B cell (primary cell): ENCODE results near the gene TERB1. TPM values are rescaled to one million over a fixed set of nuclear protein-coding genes. Genes with fewer than 3 reads are reported as not detected.
A peak's percentile ranks its signal among the peaks of the same experiment; 100 is the strongest.

ENCODE experiments used
- ATAC-seq: fragments of 200-7000 bp; cut with Tn5 transposase; one replicate; pipeline ENCODE4 v1.10.0; 2021; ENCODE audit warnings: low read depth, mild to moderate bottlenecking, moderate number of reproducible peaks, moderate library complexity
- CTCF ChIA-PET: fragments of 350-600 bp; sonication (Branson Sonifier 250); formaldehyde crosslinking; loops from one replicate; lab custom pipeline; 2021; ENCODE audit warnings: antibody characterized with exemption, inconsistent platforms; lab: Charles Lee
- POLR2A ChIA-PET: fragments of 350-600 bp; sonication (Branson Sonifier 250); formaldehyde crosslinking; loops from one replicate; lab custom pipeline; 2021; ENCODE audit warnings: antibody characterized with exemption; lab: Charles Lee
- DNase-seq: peaks from one replicate; pipeline ENCODE4 v3.0.0; 2013
- H2AFZ ChIP-seq: 2 replicates; pipeline ENCODE4 v1.6.1; 2012; ENCODE audit warnings: mild to moderate bottlenecking, low read depth, low read length; ENCODE audit not compliant: insufficient read depth, poor library complexity, severe bottlenecking
- H3K27ac ChIP-seq, 2 donors: 1 replicate in 1 of 2; 2 replicates in 1 of 2; pipeline ENCODE4 v1.5.1; 2012 to 2013; ENCODE audit warnings: low read length in 2 of 2, mild to moderate bottlenecking in 2 of 2, moderate library complexity in 1 of 2
- H3K27me3 ChIP-seq, 4 experiments: fragments of 200-600 bp in 1 of 4; sonication (generic) in 1 of 4; replicated peaks in 1 of 4; 1 replicate in 2 of 4; 2 replicates in 2 of 4; pipeline versions ENCODE4 v1.6.1 to v1.7.0; 2013 to 2016; ENCODE audit warnings: low read length in 3 of 4, mild to moderate bottlenecking in 2 of 4, mixed read lengths in 1 of 4, moderate library complexity in 1 of 4; ENCODE audit not compliant: insufficient read depth in 4 of 4, control insufficient read depth in 3 of 4; ENCODE audit errors: control extremely low read depth in 1 of 4
- H3K36me3 ChIP-seq, 2 experiments: replicated peaks in 1 of 2; 1 replicate in 1 of 2; 2 replicates in 1 of 2; pipeline versions ENCODE4 v1.6.1 to v1.7.1; 2013; ENCODE audit warnings: low read length in 1 of 2; ENCODE audit not compliant: insufficient read depth in 2 of 2, control insufficient read depth in 1 of 2; ENCODE audit errors: control extremely low read depth in 1 of 2, extremely low read depth in 1 of 2
- H3K4me1 ChIP-seq, 2 donors: fragments of 200-600 bp in 1 of 2; sonication (generic) in 1 of 2; 1 replicate in 1 of 2; 2 replicates in 1 of 2; pipeline versions ENCODE4 v1.5.1 to v1.6.1; 2013 to 2017; ENCODE audit warnings: low read length in 2 of 2; ENCODE audit not compliant: control insufficient read depth in 2 of 2, insufficient read depth in 2 of 2
- H3K4me2 ChIP-seq: replicated peaks from 2 replicates; pipeline ENCODE3; 2012; ENCODE audit warnings: mild to moderate bottlenecking, low read depth, low read length; ENCODE audit not compliant: poor library complexity, severe bottlenecking
- H3K4me3 ChIP-seq, 5 experiments: fragments of 200-600 bp in 1 of 5; sonication (generic) in 1 of 5; 1 replicate in 3 of 5; 2 replicates in 2 of 5; pipeline versions ENCODE4 v1.5.1 to v1.7.0; 2011 to 2016; ENCODE audit warnings: low read length in 4 of 5, mild to moderate bottlenecking in 4 of 5, low read depth in 2 of 5, control low read depth in 1 of 5, moderate library complexity in 1 of 5; ENCODE audit not compliant: insufficient read depth in 1 of 5; ENCODE audit errors: control extremely low read depth in 1 of 5, extremely low read depth in 1 of 5
- H3K79me2 ChIP-seq: fragments of 200-600 bp; sonication (generic); one replicate; pipeline ENCODE4 v1.6.0; 2016; ENCODE audit warnings: low read length; ENCODE audit not compliant: control insufficient read depth, insufficient read depth
- H3K9ac ChIP-seq: fragments of 200-600 bp; sonication (generic); 2 replicates; pipeline ENCODE4 v1.6.1; 2017; ENCODE audit warnings: mild to moderate bottlenecking, low read length, moderate library complexity
- H3K9me3 ChIP-seq, 3 donors: one replicate each; pipeline versions ENCODE4 v1.6.1 to v1.7.1; 2013; ENCODE audit warnings: low read length in 2 of 3; ENCODE audit not compliant: control insufficient read depth in 2 of 3, insufficient read depth in 1 of 3; ENCODE audit errors: control extremely low read depth in 1 of 3
- H4K20me1 ChIP-seq: 2 replicates; pipeline ENCODE4 v1.6.0; 2012; ENCODE audit warnings: mild to moderate bottlenecking, low read length; ENCODE audit not compliant: insufficient read depth, control insufficient read depth, poor library complexity, severe bottlenecking
- H3K27ac Mint-ChIP-seq: one replicate; pipeline ENCODE4 v1.8.0; 2021; ENCODE audit warnings: mixed read lengths
- H3K27me3 Mint-ChIP-seq: one replicate; pipeline ENCODE4 v1.8.0; 2021; ENCODE audit warnings: mixed read lengths
- H3K4me1 Mint-ChIP-seq: one replicate; pipeline ENCODE4 v1.8.0; 2021; ENCODE audit warnings: mixed read lengths
- H3K4me3 Mint-ChIP-seq: one replicate; pipeline ENCODE4 v1.8.0; 2021; ENCODE audit warnings: mixed read lengths
- H3K9me3 Mint-ChIP-seq: one replicate; pipeline ENCODE4 v1.8.0; 2022; ENCODE audit warnings: mixed read lengths; ENCODE audit not compliant: insufficient read depth
- CTCF ChIP-seq: fragments of 200-600 bp; IDR thresholded peaks from one replicate; pipeline ENCODE4 v1.8.0; 2022; ENCODE audit warnings: antibody characterized with exemption, mild to moderate bottlenecking
- EZH2 ChIP-seq: IDR thresholded peaks from 2 replicates; pipeline ENCODE4 v1.6.1; 2012; ENCODE audit warnings: borderline replicate concordance, low read depth, mild to moderate bottlenecking, moderate library complexity, low read length; ENCODE audit not compliant: insufficient read depth, poor library complexity, severe bottlenecking
- WGBS: methylation state at CpG from one replicate; pipeline ENCODE4 v1.1.5; 2013; ENCODE audit warnings: missing lambda C conversion rate; ENCODE audit not compliant: insufficient coverage; 5-methylcytosine and 5-hydroxymethylcytosine counted together
- intact Hi-C: fragments of 100-400 bp; cut with micrococcal nuclease; formaldehyde crosslinking; loops from one replicate; pipeline ENCODE4 v1.10.0; 2022
- polyA plus RNA-seq: library from polyadenylated mRNA; depleted of rRNA; stranded (reverse); fragments of >200 nt; gene quantifications from 2 replicates; pipeline ENCODE4 v1.2.3, GENCODE V29; 2012
- total RNA-seq, 2 donors: library from RNA; stranded (reverse); fragments of 120-200 nt in 1 of 2; gene quantifications; 1 replicate in 1 of 2; 2 replicates in 1 of 2; pipeline versions ENCODE4 v1.2.3 to v1.2.4, GENCODE V29; 2013 to 2022

The TERB1 gene
- total and polyA plus RNA-seq, 2 donors (not counting 1 experiment from before 2014, with no cell fraction given), result 0.71 TPM; not detected in 1

GRCh38 chr16:66751053-66751302 lies 50.4 kb downstream of the TERB1 start:
- ATAC-seq, result no peak
- peak overlapping the region; percentile 90 for H3K4me2 ChIP-seq
- intact Hi-C loops, result loop anchor here (1.0 to 10.0 kb wide), 6 partner anchors 55 to 1094 kb away; partner anchors contain the start of genes CENPT, CMTM4, NAE1 and NUTF2
- H3K9ac ChIP-seq, result peak overlapping the region; percentile 98
- H3K27ac Mint-ChIP-seq, result peak overlapping the region; percentile 81
- POLR2A ChIA-PET, result no interaction called here
- H4K20me1 ChIP-seq, result peaks cover 15% of the 10 kb centered on the region
- peak overlapping the region; percentile 98 for H2AFZ ChIP-seq
- H3K9me3 Mint-ChIP-seq, result no peaks in the 10 kb centered on the region
- H3K27me3 Mint-ChIP-seq, result peaks cover 20% of the 10 kb centered on the region
- peak overlapping the region; percentile 43 to 92 (median 88) for H3K4me3 ChIP-seq
- no peaks in the 10 kb centered on the region for H3K9me3 ChIP-seq
- peak overlapping the region; percentile 13 to 85 for H3K27ac ChIP-seq
- under 1% methylated on average over 22 of the region's 22 CpGs for WGBS
- CTCF ChIA-PET, result interaction anchor here (0.7 to 3.0 kb wide), 7 partner anchors 10 to 188 kb away, joined by 3 to 8 read pairs (median 5); partner anchors contain the start of genes NAE1 and PDP2
- no peak for TF ChIP-seq CTCF
- TF ChIP-seq EZH2, result no peak
- peak overlapping the region; percentile 87 for H3K4me3 Mint-ChIP-seq
- H3K27me3 ChIP-seq, result peaks cover 0 to 11% (median 8%) of the 10 kb centered on the region in 4 experiments
- DNase-seq, result no peak
- peaks cover 0 to 22% of the 10 kb centered on the region in 2 experiments for H3K36me3 ChIP-seq
- H3K79me2 ChIP-seq, result peaks cover 43% of the 10 kb centered on the region
- peaks cover 18 to 19% of the 10 kb centered on the region in 2 donors for H3K4me1 ChIP-seq
- peaks cover 36% of the 10 kb centered on the region for H3K4me1 Mint-ChIP-seq

GRCh38 chr16:66750279-66751052 lies 50.9 kb downstream of the TERB1 start:
- peak overlapping the region in 1 of 2 donors; percentile 85 for H3K27ac ChIP-seq
- peaks cover 36% of the 10 kb centered on the region for H3K4me1 Mint-ChIP-seq
- H3K79me2 ChIP-seq, result peaks cover 45% of the 10 kb centered on the region
- ChIA-PET CTCF (interaction anchor here (1.5 to 3.0 kb wide), 3 partner anchors 10 to 130 kb away, joined by 4 to 8 read pairs (median 7); partner anchors contain the start of genes NAE1 and PDP2), POLR2A (no interaction called here)
- peaks cover 0 to 11% (median 8%) of the 10 kb centered on the region in 4 experiments for H3K27me3 ChIP-seq
- H4K20me1 ChIP-seq, result peaks cover 15% of the 10 kb centered on the region
- H3K9ac ChIP-seq, result peak overlapping the region; percentile 98
- ATAC-seq (no peak), DNase-seq (no peak)
- TF ChIP-seq CTCF, result no peak
- no peak for TF ChIP-seq EZH2
- H3K36me3 ChIP-seq, result peaks cover 0 to 23% of the 10 kb centered on the region in 2 experiments
- no peaks in the 10 kb centered on the region for H3K9me3 Mint-ChIP-seq
- H2AFZ ChIP-seq, result peak overlapping the region; percentile 98
- no peaks in the 10 kb centered on the region for H3K9me3 ChIP-seq
- peak overlapping the region; percentile 81 for H3K27ac Mint-ChIP-seq
- WGBS, result 21% methylated on average over 11 of the region's 12 CpGs
- H3K4me2 ChIP-seq, result peak overlapping the region; percentile 90
- H3K4me3 ChIP-seq, result peak overlapping the region; percentile 43 to 92 (median 88)
- peaks cover 18 to 19% of the 10 kb centered on the region in 2 donors for H3K4me1 ChIP-seq
- peaks cover 20% of the 10 kb centered on the region for H3K27me3 Mint-ChIP-seq
- intact Hi-C loops, result loop anchor here (1.0 to 10.0 kb wide), 6 partner anchors 54 to 1094 kb away; partner anchors contain the start of genes CENPT, CMTM4, NAE1 and NUTF2
- peak overlapping the region; percentile 87 for H3K4me3 Mint-ChIP-seq
